KMS-11 (cell line): Measurements from ENCODE around the gene ROGDI.
A peak's percentile ranks its signal among the peaks of the same experiment; 100 is the strongest.

ENCODE experiments used
- H2AFZ ChIP-seq: fragments of 200-600 bp; sonication (generic); 2 replicates; pipeline ENCODE4 v1.6.1; 2016; ENCODE audit warnings: antibody characterized with exemption, mixed run types, low read depth
- H3K27ac ChIP-seq: fragments of 200-600 bp; sonication (generic); 2 replicates; pipeline ENCODE4 v1.6.1; 2016; ENCODE audit warnings: mild to moderate bottlenecking, mixed run types
- H3K27me3 ChIP-seq: fragments of 200-600 bp; sonication (generic); 2 replicates; pipeline ENCODE4 v1.6.1; 2017; ENCODE audit warnings: mild to moderate bottlenecking, low read depth, mixed run types, moderate library complexity; ENCODE audit not compliant: insufficient read depth
- H3K36me3 ChIP-seq: fragments of 200-600 bp; sonication (generic); 2 replicates; pipeline ENCODE4 v1.6.1; 2017; ENCODE audit warnings: mild to moderate bottlenecking, mixed run types; ENCODE audit not compliant: insufficient read depth
- H3K4me1 ChIP-seq: fragments of 200-600 bp; sonication (generic); 2 replicates; pipeline ENCODE4 v1.6.1; 2016; ENCODE audit warnings: mild to moderate bottlenecking, low read depth, mixed run types; ENCODE audit not compliant: poor library complexity, severe bottlenecking
- H3K4me2 ChIP-seq: fragments of 200-600 bp; sonication (generic); 2 replicates; pipeline ENCODE4 v1.7.0; 2016; ENCODE audit warnings: mild to moderate bottlenecking, mixed run types
- H3K4me3 ChIP-seq: fragments of 200-600 bp; sonication (generic); IDR thresholded peaks from 2 replicates; pipeline ENCODE4 v1.6.1; 2017; ENCODE audit warnings: low read depth, low read length, mixed read lengths; ENCODE audit not compliant: insufficient read depth
- H3K79me2 ChIP-seq: fragments of 200-600 bp; sonication (generic); 2 replicates; pipeline ENCODE4 v1.6.1; 2016; ENCODE audit warnings: low read depth, mixed run types; ENCODE audit not compliant: insufficient read depth
- H3K9ac ChIP-seq: fragments of 200-600 bp; sonication (generic); 2 replicates; pipeline ENCODE4 v1.6.1; 2016; ENCODE audit warnings: mild to moderate bottlenecking, mixed run types
- H4K20me1 ChIP-seq: fragments of 200-600 bp; sonication (generic); 2 replicates; pipeline ENCODE4 v1.6.1; 2016; ENCODE audit warnings: mild to moderate bottlenecking, mixed run types; ENCODE audit not compliant: insufficient read depth
- TF ChIP-seq, protein P1 (sequence below): fragments of 200-600 bp; sonication (generic); conservative IDR thresholded peaks from 2 replicates; pipeline ENCODE4 v1.6.1; 2017; ENCODE audit warnings: low read depth, mild to moderate bottlenecking, antibody characterized with exemption, low read length, moderate library complexity, mixed read lengths

Gene ROGDI

DNA sequence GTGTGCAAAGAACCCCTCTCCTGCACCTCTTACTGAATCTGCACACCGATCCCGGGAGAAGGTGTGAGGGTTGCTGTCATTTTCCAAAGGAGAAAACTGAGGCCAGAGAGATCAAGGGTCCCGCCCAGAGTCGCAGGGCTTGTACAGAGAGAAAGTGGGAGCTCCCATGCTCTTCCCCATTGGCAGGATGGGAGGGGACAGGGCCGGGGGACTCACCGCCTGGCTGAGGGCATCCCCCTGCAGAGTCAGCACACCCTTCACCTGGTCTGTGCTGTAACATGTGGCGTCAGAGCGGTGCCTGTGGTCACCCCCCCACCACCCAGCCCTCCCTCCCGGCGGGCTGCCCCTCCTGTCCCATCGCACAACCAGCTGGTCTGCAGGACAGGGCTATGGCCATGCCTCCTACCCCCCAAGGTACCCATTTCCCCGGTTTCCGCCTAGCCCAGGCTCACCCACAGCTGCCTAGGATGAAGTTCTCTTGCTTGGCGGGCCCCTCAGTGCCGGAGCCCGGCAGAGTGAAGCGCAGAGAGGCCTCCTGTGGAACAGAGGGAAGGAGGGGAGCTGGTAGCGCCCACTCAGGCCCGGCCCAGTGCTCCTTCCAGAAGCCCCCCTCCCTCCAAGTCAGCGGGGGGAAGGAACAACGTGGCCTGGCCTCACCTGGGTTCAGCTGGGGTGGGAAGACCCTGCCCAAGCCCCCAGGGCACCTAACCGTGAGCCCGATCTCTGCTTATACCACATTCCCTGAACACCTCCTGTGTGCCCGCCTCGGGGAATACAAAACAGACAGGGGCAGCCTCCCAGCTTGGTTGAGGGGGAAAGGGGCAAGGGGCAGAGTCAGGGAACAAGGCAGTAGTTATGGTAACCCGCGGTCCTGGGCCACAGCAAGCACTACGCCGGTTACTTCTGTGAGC, 1.1 kb downstream of the ROGDI start:
- Histone ChIP-seq H3K4me3 (peak overlapping the region; percentile 29), H3K4me1 (peaks cover 13% of the 10 kb centered on the region), H3K36me3 (no peaks in the 10 kb centered on the region), H2AFZ (peak overlapping the region; percentile 55), H4K20me1 (no peaks in the 10 kb centered on the region), H3K4me2 (peak overlapping the region; percentile 46), H3K27me3 (no peaks in the 10 kb centered on the region), H3K27ac (peak overlapping the region; percentile 16; the same call in 1 of the 2 replicates), H3K79me2 (no peaks in the 10 kb centered on the region), H3K9ac (no peak overlapping the region)
- TF ChIP-seq, protein P1, sequence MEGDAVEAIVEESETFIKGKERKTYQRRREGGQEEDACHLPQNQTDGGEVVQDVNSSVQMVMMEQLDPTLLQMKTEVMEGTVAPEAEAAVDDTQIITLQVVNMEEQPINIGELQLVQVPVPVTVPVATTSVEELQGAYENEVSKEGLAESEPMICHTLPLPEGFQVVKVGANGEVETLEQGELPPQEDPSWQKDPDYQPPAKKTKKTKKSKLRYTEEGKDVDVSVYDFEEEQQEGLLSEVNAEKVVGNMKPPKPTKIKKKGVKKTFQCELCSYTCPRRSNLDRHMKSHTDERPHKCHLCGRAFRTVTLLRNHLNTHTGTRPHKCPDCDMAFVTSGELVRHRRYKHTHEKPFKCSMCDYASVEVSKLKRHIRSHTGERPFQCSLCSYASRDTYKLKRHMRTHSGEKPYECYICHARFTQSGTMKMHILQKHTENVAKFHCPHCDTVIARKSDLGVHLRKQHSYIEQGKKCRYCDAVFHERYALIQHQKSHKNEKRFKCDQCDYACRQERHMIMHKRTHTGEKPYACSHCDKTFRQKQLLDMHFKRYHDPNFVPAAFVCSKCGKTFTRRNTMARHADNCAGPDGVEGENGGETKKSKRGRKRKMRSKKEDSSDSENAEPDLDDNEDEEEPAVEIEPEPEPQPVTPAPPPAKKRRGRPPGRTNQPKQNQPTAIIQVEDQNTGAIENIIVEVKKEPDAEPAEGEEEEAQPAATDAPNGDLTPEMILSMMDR, result no peak

DNA sequence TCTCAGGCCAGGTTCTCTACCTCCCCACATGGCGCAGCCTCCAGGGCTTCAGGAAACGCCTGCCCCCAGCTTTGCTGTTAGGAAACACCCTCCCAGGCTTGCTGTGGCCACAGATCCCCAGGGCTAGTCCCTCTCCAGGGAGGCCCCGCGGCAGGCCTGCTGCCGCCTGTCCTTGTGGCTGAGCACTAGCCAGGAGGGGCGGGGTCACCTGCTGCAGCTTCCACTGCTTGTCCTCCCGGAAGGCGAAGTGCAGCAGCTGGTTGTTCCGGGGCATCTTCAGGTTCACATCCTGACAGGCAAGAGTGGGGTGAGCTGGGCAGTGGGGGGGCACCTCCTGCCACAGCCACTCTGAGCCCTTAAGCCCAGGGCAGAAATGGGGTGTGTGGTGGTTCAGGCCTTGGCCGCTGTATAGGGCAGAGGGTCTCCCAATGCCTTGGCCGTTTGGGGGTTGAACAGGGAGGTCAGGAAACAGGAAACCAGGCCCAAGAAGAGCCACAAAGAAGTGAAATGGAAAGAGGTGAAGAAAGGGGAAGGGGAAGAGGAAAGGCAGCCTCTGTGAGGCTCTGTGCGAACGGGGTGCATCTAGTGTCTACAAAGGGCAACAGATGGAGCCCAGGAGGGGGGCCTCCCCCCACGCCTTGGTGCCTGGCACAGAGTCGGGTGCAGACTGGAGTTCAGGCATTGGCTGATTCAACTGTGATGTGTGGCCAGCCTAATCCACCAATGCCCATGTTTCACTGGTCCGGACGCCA, 2.0 kb downstream of the ROGDI start:
- no peak overlapping the region for H3K9ac ChIP-seq

DNA sequence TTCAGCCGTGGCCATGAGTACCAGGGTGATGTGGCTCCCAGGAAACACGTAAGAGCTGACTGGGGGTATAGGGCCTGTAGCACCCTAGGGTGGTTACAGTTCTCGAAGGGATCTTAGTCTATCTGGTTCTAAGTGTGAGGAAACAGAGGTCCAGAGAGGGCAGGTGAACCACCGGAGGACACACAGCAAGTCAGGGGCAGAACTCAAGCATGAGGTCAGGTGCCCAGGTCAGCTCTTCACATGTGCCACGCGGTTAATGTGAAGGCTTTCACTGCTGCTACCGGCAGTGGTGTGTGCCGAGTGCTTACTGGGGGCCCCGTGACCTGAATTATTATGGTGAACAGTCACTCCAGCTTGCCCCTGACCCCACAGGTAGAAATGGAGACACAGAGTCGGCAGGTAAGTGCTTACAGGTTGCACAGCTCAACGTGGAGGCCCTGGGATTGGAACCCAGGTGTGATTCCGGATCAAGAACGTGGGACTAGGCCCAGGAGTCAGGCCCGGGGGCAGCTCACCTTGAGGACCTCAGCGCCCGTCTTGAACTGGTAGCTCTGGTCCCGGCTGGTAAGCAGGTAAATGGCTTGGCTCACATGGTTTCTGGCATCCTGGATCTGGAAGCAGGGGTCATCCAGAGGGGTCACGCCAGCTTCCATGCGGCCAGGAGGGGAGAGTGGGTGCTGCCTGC, 3.1 kb downstream of the ROGDI start:
- no peaks in the 10 kb centered on the region for H4K20me1 ChIP-seq
- H3K9ac ChIP-seq, result no peak overlapping the region
- no peak overlapping the region for H2AFZ ChIP-seq
- H3K4me3 ChIP-seq, result no peak overlapping the region
- no peak overlapping the region for H3K4me2 ChIP-seq
- no peak overlapping the region for H3K27ac ChIP-seq
- H3K27me3 ChIP-seq, result no peaks in the 10 kb centered on the region
- no peaks in the 10 kb centered on the region for H3K79me2 ChIP-seq
- peaks cover 13% of the 10 kb centered on the region for H3K4me1 ChIP-seq
- TF ChIP-seq, protein P1, result no peak
- H3K36me3 ChIP-seq, result no peaks in the 10 kb centered on the region

More for the DNA sequence above, 2.0 kb downstream of the ROGDI start:
- H3K36me3 ChIP-seq, result no peaks in the 10 kb centered on the region
- no peaks in the 10 kb centered on the region for H3K79me2 ChIP-seq
- H3K4me1 ChIP-seq, result peaks cover 13% of the 10 kb centered on the region
- TF ChIP-seq, protein P1, result no peak
- no peak overlapping the region for H2AFZ ChIP-seq
- H3K4me2 ChIP-seq, result no peak overlapping the region
- H4K20me1 ChIP-seq, result no peaks in the 10 kb centered on the region
- H3K4me3 ChIP-seq, result no peak overlapping the region
- no peaks in the 10 kb centered on the region for H3K27me3 ChIP-seq
- no peak overlapping the region for H3K27ac ChIP-seq

DNA sequence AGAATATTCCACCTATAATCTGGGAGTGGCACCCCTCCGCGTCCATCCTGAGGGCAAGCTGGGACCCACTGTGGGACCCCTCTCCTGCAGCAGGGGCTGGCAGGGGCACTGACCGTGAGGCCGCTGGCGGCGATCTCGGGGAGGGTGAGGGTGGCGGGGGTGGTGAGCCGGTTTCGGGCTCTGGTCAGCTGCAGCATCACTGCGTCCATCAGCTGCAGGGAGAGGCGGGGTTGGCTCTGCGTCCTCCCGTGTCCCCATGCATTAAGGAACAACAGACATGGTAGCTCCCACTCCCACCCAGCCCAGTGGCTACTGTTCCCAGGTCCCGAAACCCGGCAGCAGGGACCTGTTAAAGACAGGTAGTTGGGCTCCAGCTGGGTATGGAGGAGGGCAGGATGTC, 4.0 kb downstream of the ROGDI start:
- no peak overlapping the region for H2AFZ ChIP-seq
- TF ChIP-seq, protein P1, result no peak
- no peak overlapping the region for H3K4me2 ChIP-seq
- no peak overlapping the region for H3K9ac ChIP-seq
- H3K27me3 ChIP-seq, result no peaks in the 10 kb centered on the region
- H3K27ac ChIP-seq, result no peak overlapping the region
- peaks cover 13% of the 10 kb centered on the region for H3K4me1 ChIP-seq
- no peak overlapping the region for H3K4me3 ChIP-seq
- H3K79me2 ChIP-seq, result no peaks in the 10 kb centered on the region
- H3K36me3 ChIP-seq, result no peaks in the 10 kb centered on the region
- H4K20me1 ChIP-seq, result no peaks in the 10 kb centered on the region
